Tibial nerve (tissue), 4 donors: ENCODE results near the gene LBHD1. TPM values are rescaled to one million over a fixed set of nuclear protein-coding genes. Genes with fewer than 3 reads are reported as not detected.

Source experiments
- DNase-seq, 2 donors: peaks; one replicate each; pipeline ENCODE4 v3.0.0-alpha.2; 2019; ENCODE audit warnings: low spot score in 2 of 2
- H3K27ac ChIP-seq, 4 donors: fragments of 200-600 bp; sonication (generic) in 3 of 4; one replicate each; pipeline ENCODE4 v1.5.1; 2017 to 2019; ENCODE audit warnings: mild to moderate bottlenecking in 1 of 4
- H3K27me3 ChIP-seq, 2 donors: fragments of 200-600 bp; sonication (generic) in 1 of 2; one replicate each; pipeline versions ENCODE4 v1.5.1 to v1.6.0; 2017 to 2019
- H3K36me3 ChIP-seq, 3 donors: fragments of 200-600 bp; sonication (generic); one replicate each; pipeline ENCODE4 v1.5.1; 2018 to 2019
- H3K4me1 ChIP-seq, 4 donors: fragments of 200-600 bp; sonication (generic) in 3 of 4; one replicate each; pipeline ENCODE4 v1.5.1; 2017 to 2019
- H3K4me3 ChIP-seq, 4 donors: fragments of 200-600 bp; sonication (generic) in 3 of 4; one replicate each; pipeline ENCODE4 v1.5.1; 2017 to 2019; ENCODE audit warnings: mild to moderate bottlenecking in 1 of 4, moderate library complexity in 1 of 4
- H3K9me3 ChIP-seq, 4 donors: fragments of 200-600 bp; sonication (generic) in 3 of 4; one replicate each; pipeline ENCODE4 v1.5.1; 2017 to 2019
- EP300 ChIP-seq, 2 donors: sonication (generic); formaldehyde crosslinking; IDR thresholded peaks; one replicate each; pipeline ENCODE4 v1.6.1; 2017; ENCODE audit warnings: antibody characterized with exemption in 2 of 2, mild to moderate bottlenecking in 1 of 2
- POLR2A ChIP-seq, 2 donors: fragments of 450-650 bp; IDR thresholded peaks; one replicate each; pipeline ENCODE4 v1.6.1; 2017; ENCODE audit warnings: antibody characterized with exemption in 2 of 2, mild to moderate bottlenecking in 2 of 2, moderate library complexity in 2 of 2
- WGBS, 2 donors: methylation state at CpG; one replicate each; pipeline ENCODE4 v1.1.5; 2018; 5-methylcytosine and 5-hydroxymethylcytosine counted together
- total RNA-seq, 4 donors: library from RNA; depleted of rRNA; stranded (reverse); fragments of >200 nt; gene quantifications; one replicate each; pipeline ENCODE4 v1.1.0, GENCODE V29; 2016
- TF ChIP-seq, protein P1 (sequence below), 5 experiments: fragments of 200-600 bp in 3 of 5; fragments of 450-650 bp in 2 of 5; sonication (generic) in 3 of 5; IDR thresholded peaks; one replicate each; pipeline ENCODE4 v1.5.1; 2016 to 2019; ENCODE audit warnings: antibody characterized with exemption in 5 of 5, mild to moderate bottlenecking in 3 of 5, moderate library complexity in 2 of 5

LBHD1 gene
- total RNA-seq, 4 donors from 2014 or later, result 3.9 to 11.1 (median 5.4) TPM

DNA sequence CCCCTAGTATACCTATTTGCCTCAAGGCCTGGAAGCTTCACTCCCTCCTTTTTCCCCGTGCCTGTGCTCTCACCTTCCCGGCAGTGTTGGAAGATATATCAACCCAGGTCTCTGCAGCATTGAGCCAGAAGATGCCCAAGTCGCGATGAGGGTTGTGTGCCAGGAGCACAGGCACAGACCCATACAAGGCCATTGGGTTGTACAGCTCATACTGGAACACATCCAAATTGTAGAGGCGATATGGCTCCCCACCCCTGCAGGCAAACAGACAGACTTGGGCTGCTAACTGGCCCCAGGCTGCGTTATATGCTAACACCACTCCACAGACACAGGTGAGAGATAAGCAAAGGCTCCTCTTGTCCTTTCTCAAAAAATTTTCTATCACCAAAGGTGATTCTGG, 39.6 kb downstream of the LBHD1 start:
- TF ChIP-seq POLR2A (IDR thresholded peaks at IDR 0.05) (no peak), EP300 (IDR thresholded peaks at IDR 0.05) (no peak)
- TF ChIP-seq, protein P1, sequence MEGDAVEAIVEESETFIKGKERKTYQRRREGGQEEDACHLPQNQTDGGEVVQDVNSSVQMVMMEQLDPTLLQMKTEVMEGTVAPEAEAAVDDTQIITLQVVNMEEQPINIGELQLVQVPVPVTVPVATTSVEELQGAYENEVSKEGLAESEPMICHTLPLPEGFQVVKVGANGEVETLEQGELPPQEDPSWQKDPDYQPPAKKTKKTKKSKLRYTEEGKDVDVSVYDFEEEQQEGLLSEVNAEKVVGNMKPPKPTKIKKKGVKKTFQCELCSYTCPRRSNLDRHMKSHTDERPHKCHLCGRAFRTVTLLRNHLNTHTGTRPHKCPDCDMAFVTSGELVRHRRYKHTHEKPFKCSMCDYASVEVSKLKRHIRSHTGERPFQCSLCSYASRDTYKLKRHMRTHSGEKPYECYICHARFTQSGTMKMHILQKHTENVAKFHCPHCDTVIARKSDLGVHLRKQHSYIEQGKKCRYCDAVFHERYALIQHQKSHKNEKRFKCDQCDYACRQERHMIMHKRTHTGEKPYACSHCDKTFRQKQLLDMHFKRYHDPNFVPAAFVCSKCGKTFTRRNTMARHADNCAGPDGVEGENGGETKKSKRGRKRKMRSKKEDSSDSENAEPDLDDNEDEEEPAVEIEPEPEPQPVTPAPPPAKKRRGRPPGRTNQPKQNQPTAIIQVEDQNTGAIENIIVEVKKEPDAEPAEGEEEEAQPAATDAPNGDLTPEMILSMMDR (IDR thresholded peaks at IDR 0.05), result no peak
- H3K9me3 ChIP-seq, result no peaks in the 10 kb centered on the region
- DNase-seq, result no peak
- H3K4me3 ChIP-seq, result no peak overlapping the region
- H3K36me3 ChIP-seq, result peaks cover 11 to 99% (median 48%) of the 10 kb centered on the region in 3 donors
- H3K27ac ChIP-seq, result no peak overlapping the region
- no peaks in the 10 kb centered on the region for H3K4me1 ChIP-seq
- WGBS, 2 donors, result 83 to 89% methylated on average over 4 to 6 of the region's 6 CpGs
- H3K27me3 ChIP-seq, result no peaks in the 10 kb centered on the region

DNA sequence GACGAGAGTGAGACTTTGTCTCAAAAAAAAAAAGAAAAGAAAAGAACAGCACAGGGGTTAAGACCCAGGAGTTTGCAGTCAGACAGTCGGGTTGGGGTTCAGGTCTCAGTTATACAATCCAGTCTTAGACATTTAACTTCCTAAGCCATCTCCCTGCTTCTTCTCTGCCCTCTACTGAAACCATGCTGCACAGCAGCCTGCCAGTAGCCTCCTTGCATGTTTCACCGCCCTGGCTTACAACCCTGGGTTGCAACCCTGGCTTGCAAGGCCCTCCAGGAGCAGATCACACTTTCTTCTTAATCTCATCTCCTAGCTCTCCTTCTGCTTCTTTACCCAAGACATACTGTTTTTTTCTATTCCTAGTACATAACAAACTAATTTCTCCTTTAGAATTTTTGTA, 44.4 kb downstream of the LBHD1 start:
- peaks cover 4 to 83% (median 41%) of the 10 kb centered on the region in 3 donors for H3K36me3 ChIP-seq
- no peak for DNase-seq
- TF ChIP-seq EP300 (IDR thresholded peaks at IDR 0.05) (no peak), POLR2A (IDR thresholded peaks at IDR 0.05) (no peak)
- TF ChIP-seq, protein P1 (IDR thresholded peaks at IDR 0.05), result no peak
- H3K27ac ChIP-seq, result no peak overlapping the region
- no peaks in the 10 kb centered on the region for H3K27me3 ChIP-seq
- no peak overlapping the region for H3K4me3 ChIP-seq
- no peaks in the 10 kb centered on the region for H3K4me1 ChIP-seq
- H3K9me3 ChIP-seq, result no peaks in the 10 kb centered on the region
- 58 to 61% methylated on average over 3 of the region's 3 CpGs for WGBS, 2 donors

DNA sequence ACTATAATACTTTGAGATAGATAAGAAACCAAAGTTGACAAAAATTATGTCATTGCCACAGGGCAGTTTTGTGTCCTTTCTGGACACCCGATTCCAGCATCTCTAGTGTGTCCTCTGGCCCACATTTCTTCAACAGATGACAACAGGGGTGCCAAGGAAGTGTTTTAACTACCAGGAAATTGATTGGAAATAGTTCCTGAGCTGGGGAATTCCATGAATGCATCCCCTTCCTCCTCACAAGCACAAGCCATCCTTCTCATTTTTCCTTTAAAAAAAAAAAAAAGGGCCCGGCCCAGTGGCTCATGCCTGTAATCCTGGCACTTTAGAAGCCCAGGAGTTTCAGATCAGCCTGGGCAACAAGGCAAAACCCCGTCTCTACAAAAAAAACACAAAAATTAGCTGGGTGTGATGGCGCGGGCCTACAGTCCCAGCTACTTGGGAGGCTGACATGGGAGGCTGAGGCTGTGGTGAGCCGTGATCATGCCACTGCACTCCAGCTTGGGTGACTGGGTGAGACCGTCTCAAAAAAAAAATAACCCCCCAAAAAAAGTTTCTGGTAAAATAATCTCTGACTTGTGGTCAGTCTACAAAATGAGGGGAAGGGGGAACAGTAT, 49.5 kb downstream of the LBHD1 start:
- no peaks in the 10 kb centered on the region for H3K27me3 ChIP-seq
- TF ChIP-seq, protein P1 (IDR thresholded peaks at IDR 0.05), result no peak
- TF ChIP-seq POLR2A (IDR thresholded peaks at IDR 0.05) (no peak), EP300 (IDR thresholded peaks at IDR 0.05) (no peak)
- WGBS, 2 donors, result 83 to 91% methylated on average over 7 of the region's 7 CpGs
- peaks cover 4 to 40% (median 16%) of the 10 kb centered on the region in 3 donors for H3K36me3 ChIP-seq
- no peak for DNase-seq
- peak overlapping the region; percentile 60 to 95 (median 88) for H3K27ac ChIP-seq
- H3K4me3 ChIP-seq, result peak overlapping the region in 3 of 4 donors; percentile 76 to 92 (median 84)
- H3K9me3 ChIP-seq, result no peaks in the 10 kb centered on the region
- H3K4me1 ChIP-seq, result peaks cover 0 to 28% (median 19%) of the 10 kb centered on the region in 4 donors

DNA sequence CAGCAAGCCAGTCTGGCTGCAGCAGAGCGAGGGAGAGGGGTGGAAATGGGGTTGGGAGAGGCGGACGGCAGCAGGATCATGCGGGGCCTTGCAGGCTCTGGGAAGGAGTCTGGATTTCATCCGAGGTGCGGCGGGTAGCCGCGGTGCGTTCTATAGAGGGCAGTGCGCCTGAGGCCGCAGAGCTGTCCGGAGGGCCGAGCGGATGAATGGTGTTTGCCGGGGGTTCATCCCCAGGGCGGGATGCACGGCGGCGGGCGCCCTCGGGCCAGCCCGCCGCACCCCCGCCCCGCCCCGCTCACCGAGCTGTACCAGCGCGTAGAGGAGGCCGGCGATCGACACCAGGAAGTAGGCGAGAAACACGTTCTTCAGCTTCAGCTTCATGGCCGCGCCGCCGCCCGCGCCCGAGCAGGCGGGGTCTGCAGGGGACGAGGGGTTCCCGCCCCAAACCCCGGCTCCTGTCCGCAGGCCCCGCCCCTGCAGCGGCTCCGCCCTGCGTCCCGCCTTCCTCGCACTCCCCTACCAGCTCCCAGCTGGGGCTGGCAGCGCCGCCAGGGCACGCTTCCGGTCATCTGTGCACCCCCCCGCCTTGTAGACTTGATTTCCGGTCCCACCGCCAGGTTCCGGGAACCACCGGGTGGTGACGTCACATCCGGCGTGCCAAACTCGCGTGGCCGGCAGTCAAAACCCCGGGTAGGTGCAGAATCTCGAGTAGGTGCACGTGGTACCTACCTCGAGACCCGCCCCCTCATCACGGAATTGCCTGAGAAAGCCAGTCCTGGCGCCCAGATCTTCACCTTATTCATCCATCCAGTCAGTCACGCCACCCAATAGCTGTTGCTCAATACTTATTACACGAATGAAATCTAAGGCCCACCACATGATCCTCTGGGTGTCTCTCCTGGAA, 50.2 kb downstream of the LBHD1 start, which contains the start of gene B3GAT3:
Gene B3GAT3, minus strand, starts transcription at position 420 of the 904 bp plus-strand sequence. Its CDS starts 39 bp downstream, at position 381.
- Histone ChIP-seq H3K36me3 (peaks cover 4 to 40% (median 9%) of the 10 kb centered on the region in 3 donors), H3K27me3 (no peaks in the 10 kb centered on the region), H3K4me3 (peak within 1 kb of the TSS; percentile 72 to 92 (median 80)), H3K9me3 (no peaks in the 10 kb centered on the region), H3K4me1 (peaks cover 0 to 28% (median 19%) of the 10 kb centered on the region in 4 donors), H3K27ac (peak within 1 kb of the TSS; percentile 60 to 95 (median 88))
- peak; percentile 96 for DNase-seq
- TF ChIP-seq, protein P1 (IDR thresholded peaks at IDR 0.05), result peak in 2 of 5 experiments; percentile 59 to 61
- TF ChIP-seq EP300 (IDR thresholded peaks at IDR 0.05) (peak; percentile 90 to 98), POLR2A (IDR thresholded peaks at IDR 0.05) (peak; percentile 39 to 86)
- 1% methylated on average over 52 to 58 of the region's 77 CpGs for WGBS, 2 donors
